Endothelial cell of umbilical vein (primary cell): Measurements from ENCODE around the gene NR4A1. TPM values are rescaled to one million over a fixed set of nuclear protein-coding genes. Genes with fewer than 3 reads are reported as not detected.

Source experiments
- BruUV-seq: library from RNA; stranded (reverse); fragments of 400-500 nt; replicated peaks from 2 replicates; lab custom pipeline; 2021; lab: Mats Ljungman, UMichigan
- CTCF ChIA-PET: fragments of 300-600, 350-600 bp; sonication (Branson Sonifier 250); formaldehyde crosslinking; loops from one replicate; lab custom pipeline; 2021; ENCODE audit warnings: antibody characterized with exemption, inconsistent platforms; lab: Charles Lee
- POLR2A ChIA-PET: fragments of 300-600, 350-600 bp; sonication (Branson Sonifier 250); formaldehyde crosslinking; loops from one replicate; lab custom pipeline; 2021; ENCODE audit warnings: antibody characterized with exemption, inconsistent platforms; lab: Charles Lee
- DNase-seq: peaks from one replicate; pipeline ENCODE4 v3.0.0-alpha.2; 2011; ENCODE audit warnings: low read depth, low spot score
- FAIRE-seq: peaks from 2 replicates; lab custom pipeline; 2011; peaks lifted over from hg19 to GRCh38; lab: Jason Lieb, UNC
- H2AFZ ChIP-seq: 2 replicates; pipeline ENCODE4 v1.6.0; 2012; ENCODE audit warnings: low read depth, low read length, control low read depth, inconsistent platforms
- H3K27ac ChIP-seq: 2 replicates; pipeline ENCODE4 v1.5.1; 2011; ENCODE audit warnings: low read depth, mild to moderate bottlenecking, control low read depth, low read length, moderate library complexity; ENCODE audit not compliant: insufficient read depth
- H3K27me3 ChIP-seq, 2 experiments: 2 replicates each; pipeline versions ENCODE4 v1.6.0 to v1.6.1; 2011; ENCODE audit warnings: low read length in 2 of 2, mixed read lengths in 1 of 2; ENCODE audit not compliant: control insufficient read depth in 2 of 2, insufficient read depth in 2 of 2
- H3K36me3 ChIP-seq, 2 experiments: 2 replicates in 1 of 2; 3 replicates in 1 of 2; pipeline ENCODE4 v1.5.1; 2011; ENCODE audit warnings: low read length in 2 of 2, mild to moderate bottlenecking in 1 of 2, moderate library complexity in 1 of 2; ENCODE audit not compliant: control insufficient read depth in 2 of 2, insufficient read depth in 2 of 2; ENCODE audit errors: extremely low read depth in 1 of 2
- H3K4me1 ChIP-seq: 3 replicates; pipeline ENCODE4 v1.5.1; 2011; ENCODE audit warnings: mild to moderate bottlenecking, low read length; ENCODE audit not compliant: control insufficient read depth, insufficient read depth; ENCODE audit errors: extremely low read depth
- H3K4me2 ChIP-seq: 2 replicates; pipeline ENCODE4 v1.6.1; 2011; ENCODE audit warnings: low read length, control low read depth, mixed read lengths; ENCODE audit not compliant: insufficient read depth
- H3K4me3 ChIP-seq, 3 experiments: fragments of 200-600 bp in 1 of 3; sonication (generic), shearing (Covaris generic) in 1 of 3; replicated peaks in 1 of 3; 2 replicates each; pipeline ENCODE4 v1.5.1; 2011 to 2016; ENCODE audit warnings: control low read depth in 3 of 3, low read length in 3 of 3, mild to moderate bottlenecking in 2 of 3, inconsistent platforms in 1 of 3, low read depth in 1 of 3, moderate library complexity in 1 of 3; ENCODE audit not compliant: insufficient read depth in 1 of 3
- H3K79me2 ChIP-seq: 2 replicates; pipeline ENCODE4 v1.6.0; 2012; ENCODE audit warnings: low read length, inconsistent platforms; ENCODE audit not compliant: control insufficient read depth, insufficient read depth
- H3K9ac ChIP-seq: replicated peaks from 2 replicates; pipeline ENCODE3; 2011; ENCODE audit warnings: low read length, control low read depth; ENCODE audit not compliant: insufficient read depth; ENCODE audit errors: extremely low read depth
- H3K9me1 ChIP-seq: replicated peaks from 3 replicates; pipeline ENCODE4 v1.6.0; 2011; ENCODE audit warnings: mild to moderate bottlenecking, low read length; ENCODE audit not compliant: control insufficient read depth, insufficient read depth; ENCODE audit errors: extremely low read depth
- H3K9me3 ChIP-seq: replicated peaks from 2 replicates; pipeline ENCODE4 v1.5.1; 2012; ENCODE audit warnings: low read length, inconsistent platforms; ENCODE audit not compliant: control insufficient read depth, insufficient read depth
- H4K20me1 ChIP-seq: replicated peaks from 2 replicates; pipeline ENCODE3; 2011; ENCODE audit warnings: mild to moderate bottlenecking, low read length; ENCODE audit not compliant: control insufficient read depth, insufficient read depth; ENCODE audit errors: extremely low read depth
- EZH2 ChIP-seq: IDR thresholded peaks from 2 replicates; pipeline ENCODE4 v1.6.1; 2012; ENCODE audit warnings: borderline replicate concordance, low read depth, mild to moderate bottlenecking, moderate library complexity, low read length, inconsistent platforms; ENCODE audit not compliant: severe bottlenecking
- GATA2 ChIP-seq: IDR thresholded peaks from 2 replicates; pipeline ENCODE4 v1.7.0; 2011; ENCODE audit warnings: low read depth, mild to moderate bottlenecking, moderate library complexity, mixed read lengths, low read length; ENCODE audit not compliant: insufficient read length, insufficient read depth
- MYC ChIP-seq: IDR thresholded peaks from one replicate; pipeline ENCODE4 v1.6.1; 2011; ENCODE audit warnings: mild to moderate bottlenecking, low read depth, low read length
- POLR2A ChIP-seq: IDR thresholded peaks from 2 replicates; pipeline ENCODE4 v1.6.1; 2012; ENCODE audit warnings: low read depth, mild to moderate bottlenecking, control low read depth, low read length
- POLR2AphosphoS5 ChIP-seq: IDR thresholded peaks from 2 replicates; pipeline ENCODE4 v1.6.1; 2012; ENCODE audit warnings: low read depth, mild to moderate bottlenecking, control low read depth, low read length, moderate library complexity; ENCODE audit not compliant: insufficient read depth
- dilution Hi-C: fragments of 300-500 bp; cut with MboI; formaldehyde crosslinking; loops from one replicate; pipeline ENCODE4 v1.15.0; 2019; ENCODE audit warnings: low sequenced_read_pairs; ENCODE audit not compliant: extremely low pct_ligation_motif_present
- intact Hi-C: fragments of 100-400 bp; cut with micrococcal nuclease; formaldehyde crosslinking; loops from one replicate; pipeline ENCODE4 v1.10.0; 2022
- polyA plus RNA-seq, 4 experiments: library from polyadenylated mRNA; depleted of rRNA in 3 of 4; stranded (reverse) in 3 of 4; unstranded in 1 of 4; fragments of >200 nt; gene quantifications; 2 replicates each; pipeline versions ENCODE4 v1.2.1 to v1.2.3, GENCODE V29; 2011 to 2012; ENCODE audit warnings: missing spikeins in 1 of 4
- total RNA-seq: library from RNA; stranded (reverse); gene quantifications from 2 replicates; pipeline ENCODE4 v1.2.3, GENCODE V29; 2021

NR4A1 gene
- total and polyA plus RNA-seq, 2 donors (not counting 3 experiments of a cell fraction or from before 2014, with no cell fraction given), result 6.8 to 18.2 TPM

DNA sequence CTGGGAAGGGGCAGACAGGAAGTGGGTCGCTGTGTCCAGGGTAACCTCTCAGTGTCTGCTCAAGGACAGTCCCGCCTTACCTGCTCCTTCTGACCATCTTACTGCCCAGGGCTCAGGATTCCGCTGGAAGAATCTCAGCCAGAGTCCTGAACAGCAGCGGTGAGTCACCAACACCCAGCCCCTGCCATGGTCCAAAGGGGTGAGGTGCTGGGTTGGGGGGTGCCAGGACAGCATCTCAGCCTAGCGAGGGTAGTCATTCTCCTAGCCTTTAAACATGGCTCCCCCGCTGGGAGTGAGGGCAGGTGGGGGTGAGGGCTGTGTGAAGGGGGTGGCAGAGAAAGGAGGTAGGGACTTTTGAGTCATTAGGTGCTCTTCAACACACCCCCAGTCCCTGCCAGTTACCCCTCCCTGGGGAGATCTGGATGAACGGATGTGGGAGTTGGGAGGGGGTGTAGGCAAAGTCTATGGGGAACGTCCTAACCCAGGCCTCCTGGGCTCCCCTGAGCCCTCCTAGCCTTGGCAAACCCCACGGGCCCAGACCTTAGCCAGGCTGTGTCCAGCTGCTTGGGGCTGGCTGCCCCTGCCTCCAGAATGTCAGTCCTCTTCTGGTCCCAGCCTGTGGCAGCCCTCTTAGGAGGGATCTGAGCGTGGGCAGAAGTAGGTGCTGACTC is 42.0 kb upstream of the NR4A1 start:
- Histone ChIP-seq H3K27ac (peak overlapping the region; percentile 78), H3K36me3 (peaks cover 29 to 30% of the 10 kb centered on the region in 2 experiments)

DNA sequence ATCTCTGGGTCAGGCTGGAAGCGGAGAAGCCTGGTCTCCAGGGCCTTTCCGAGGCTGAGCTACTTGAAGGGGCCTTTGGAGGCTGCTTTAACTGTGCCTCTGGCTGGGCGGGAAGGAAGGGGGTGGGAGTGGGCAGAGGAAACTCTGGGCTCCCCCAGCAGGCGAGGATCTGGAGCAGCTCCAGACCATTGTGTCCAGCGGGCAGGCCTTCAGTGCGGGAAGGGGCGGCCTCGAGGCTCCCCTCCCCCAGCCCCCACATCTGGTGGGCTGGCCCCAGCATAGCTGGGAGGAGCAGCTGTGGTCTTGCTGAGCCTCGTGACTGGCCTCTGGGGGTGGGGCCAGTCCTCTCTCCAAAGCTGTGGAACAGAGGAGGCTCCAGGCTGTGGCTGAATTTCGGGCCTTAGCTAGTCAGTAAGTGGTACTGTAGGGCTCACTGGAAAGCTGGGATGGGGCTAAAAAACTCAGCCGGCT is 41.1 kb upstream of the NR4A1 start:
- dilution Hi-C loops, result no loop called here
- H3K4me2 ChIP-seq, result peak overlapping the region; percentile 68
- no peak overlapping the region for H2AFZ ChIP-seq
- FAIRE-seq (peak; percentile 99), DNase-seq (peak; percentile 97)
- peaks cover 34 to 35% of the 10 kb centered on the region in 2 experiments for H3K36me3 ChIP-seq
- H3K79me2 ChIP-seq, result peaks cover 32% of the 10 kb centered on the region
- no peaks in the 10 kb centered on the region for H3K9me3 ChIP-seq
- no peaks in the 10 kb centered on the region for H4K20me1 ChIP-seq
- peak overlapping the region; percentile 93 for H3K9ac ChIP-seq
- intact Hi-C loops, result loop anchor here (1.0 kb wide), 1 partner anchor 10 kb away; no protein-coding TSS in a partner anchor
- ChIA-PET POLR2A (interaction anchor here (0.6 to 2.3 kb wide), 5 partner anchors 10 to 41 kb away, joined by 4 to 30 read pairs (median 6); partner anchors contain the start of gene NR4A1), CTCF (interaction anchor here (0.7 to 11.4 kb wide), 8 partner anchors 11 to 118 kb away, joined by 3 to 946 read pairs (median 4); partner anchors contain the start of gene ATG101)
- H3K27ac ChIP-seq, result peak overlapping the region; percentile 78
- no peaks in the 10 kb centered on the region for H3K27me3 ChIP-seq
- TF ChIP-seq GATA2 (no peak), POLR2AphosphoS5 (peak; percentile 91), EZH2 (no peak), POLR2A (peak; percentile 84), MYC (no peak)
- H3K4me1 ChIP-seq, result peaks cover 37% of the 10 kb centered on the region
- H3K9me1 ChIP-seq, result no peaks in the 10 kb centered on the region
- peak overlapping the region in 2 of 3 experiments; percentile 72 to 95 for H3K4me3 ChIP-seq
- BruUV-seq, result no TSS peak

More for the DNA sequence above, 42.0 kb upstream of the NR4A1 start:
- Histone ChIP-seq H3K4me1 (peaks cover 40% of the 10 kb centered on the region), H3K27me3 (no peaks in the 10 kb centered on the region), H4K20me1 (no peaks in the 10 kb centered on the region), H3K9me1 (no peaks in the 10 kb centered on the region), H3K9me3 (no peaks in the 10 kb centered on the region), H3K4me3 (peak overlapping the region in 2 of 3 experiments; percentile 72 to 95), H3K79me2 (peaks cover 32% of the 10 kb centered on the region), H3K9ac (peak overlapping the region; percentile 93), H2AFZ (no peak overlapping the region), H3K4me2 (peak overlapping the region; percentile 68)
- dilution Hi-C loops, result no loop called here
- CTCF ChIA-PET, result interaction anchor here (0.7 to 11.4 kb wide), 6 partner anchors 12 to 117 kb away, joined by 4 to 946 read pairs (median 6); no protein-coding TSS in a partner anchor
- POLR2A ChIA-PET, result interaction anchor here (0.6 to 2.3 kb wide), 5 partner anchors 11 to 99 kb away, joined by 4 to 30 read pairs (median 4); no protein-coding TSS in a partner anchor
- no peak for TF ChIP-seq MYC
- no TSS peak for BruUV-seq
- intact Hi-C loops, result no loop called here
- DNase-seq (peak; percentile 46), FAIRE-seq (peak; percentile 86)
